Upper lobe of left lung (tissue), 4 donors: ENCODE results near the gene HSD11B1L.

Experiments
- POLR2A ChIP-seq, 4 donors: fragments of 450-650 bp; IDR thresholded peaks; one replicate each; pipeline ENCODE4 v1.5.1; 2016 to 2017; ENCODE audit warnings: antibody characterized with exemption in 4 of 4, mild to moderate bottlenecking in 2 of 4
- POLR2AphosphoS5 ChIP-seq, 2 donors: sonication (generic); formaldehyde crosslinking; IDR thresholded peaks; one replicate each; pipeline ENCODE4 v1.5.1; 2017; ENCODE audit warnings: antibody characterized with exemption in 2 of 2

DNA sequence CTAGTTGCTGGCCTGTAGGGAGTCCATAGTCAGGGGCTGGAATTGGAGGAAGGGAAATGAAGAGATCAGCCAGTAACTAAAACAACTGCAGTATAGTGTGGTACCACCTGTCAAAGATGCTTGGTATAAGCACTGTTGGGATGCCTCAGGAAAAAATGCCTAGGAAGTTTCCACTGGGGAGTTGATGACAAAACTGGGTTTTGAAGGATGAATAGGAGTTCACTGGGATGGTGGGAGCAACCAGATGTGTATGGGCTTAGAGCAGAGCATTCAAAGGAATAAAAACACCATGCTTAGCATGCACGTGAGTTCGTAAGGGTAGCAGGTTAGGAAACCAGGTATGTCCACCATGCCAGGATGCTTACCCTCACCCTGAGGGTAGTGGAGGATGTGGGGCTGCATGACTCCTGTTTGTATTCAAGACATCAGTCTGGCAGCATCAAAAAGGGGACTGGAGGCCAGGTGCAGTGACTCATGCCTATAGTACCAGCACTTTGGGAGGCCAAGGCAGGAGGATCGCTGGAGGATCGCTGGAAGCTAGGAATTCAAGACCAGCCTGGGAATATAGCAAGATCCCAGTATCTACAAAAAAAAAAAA lies 46.7 kb downstream of the HSD11B1L start:
- TF ChIP-seq POLR2AphosphoS5 (IDR thresholded peaks at IDR 0.05) (no peak), POLR2A (IDR thresholded peaks at IDR 0.05) (no peak)
